K562 (cell line): ENCODE results near the gene NMT2. TPM values are rescaled to one million over a fixed set of nuclear protein-coding genes. Genes with fewer than 3 reads are reported as not detected.

Experiments used
- ATAC-seq: fragments of 200-7000 bp; cut with Tn5 transposase; 3 replicates; pipeline ENCODE4 v1.9.1; 2020; ENCODE audit warnings: moderate library complexity
- BruUV-seq: library from RNA; stranded (reverse); fragments of 400-500 nt; replicated peaks from 2 replicates; lab custom pipeline; 2021; lab: Mats Ljungman, UMichigan
- CTCF ChIA-PET: fragments of 300-600 bp; formaldehyde crosslinking; extraction: SDS; loops from one replicate; lab custom pipeline; 2021; ENCODE audit warnings: low intra/inter-chr PET ratio; lab: Yijun Ruan, JAX
- POLR2A ChIA-PET: fragments of 300-600, 350-650 bp; sonication (Branson Sonifier 250); formaldehyde crosslinking; extraction: SDS; loops from one replicate; lab custom pipeline; 2021; ENCODE audit warnings: antibody characterized with exemption, inconsistent platforms; lab: Yijun Ruan, JAX
- DNase-seq, 4 experiments: peaks; one replicate each; pipeline versions ENCODE4 v3.0.0 to v3.0.0-alpha.2; 2011 to 2018; ENCODE audit warnings: low spot score in 3 of 4, mixed read lengths in 3 of 4; ENCODE audit errors: extremely low read depth in 1 of 4
- FAIRE-seq: peaks from 2 replicates; lab custom pipeline; 2011; peaks lifted over from hg19 to GRCh38; lab: Jason Lieb, UNC
- H2AFZ ChIP-seq: 2 replicates; pipeline ENCODE4 v1.6.0; 2011; ENCODE audit warnings: low read depth, low read length, control low read depth, inconsistent platforms
- H3K27ac ChIP-seq: fragments of 200-600 bp; 3 replicates; pipeline ENCODE4 v1.8.0; 2011; ENCODE audit warnings: low read depth, mild to moderate bottlenecking, control low read depth, inconsistent platforms, low read length, moderate library complexity, mixed read lengths; ENCODE audit errors: extremely low read depth
- H3K27me3 ChIP-seq, 2 experiments: fragments of 300-600 bp in 1 of 2; 2 replicates in 1 of 2; 3 replicates in 1 of 2; pipeline versions ENCODE4 v1.6.0 to v1.8.0; 2011; ENCODE audit warnings: inconsistent platforms in 2 of 2, low read length in 2 of 2, mild to moderate bottlenecking in 1 of 2, mixed read lengths in 1 of 2, moderate library complexity in 1 of 2; ENCODE audit not compliant: control insufficient read depth in 2 of 2, insufficient read depth in 2 of 2
- H3K36me3 ChIP-seq: fragments of 300-600 bp; 3 replicates; pipeline ENCODE4 v1.8.0; 2011; ENCODE audit warnings: mild to moderate bottlenecking, low read length, inconsistent platforms; ENCODE audit not compliant: control insufficient read depth, insufficient read depth
- H3K4me1 ChIP-seq, 2 experiments: fragments of 200-600 bp in 1 of 2; replicated peaks in 1 of 2; 2 replicates in 1 of 2; 3 replicates in 1 of 2; pipeline versions ENCODE4 v1.5.1 to v1.8.0; 2011; ENCODE audit warnings: inconsistent platforms in 2 of 2, low read length in 2 of 2, mild to moderate bottlenecking in 1 of 2, mixed read lengths in 1 of 2, moderate library complexity in 1 of 2; ENCODE audit not compliant: control insufficient read depth in 2 of 2, insufficient read depth in 2 of 2
- H3K4me2 ChIP-seq: 2 replicates; pipeline ENCODE4 v1.6.1; 2011; ENCODE audit warnings: low read length, control low read depth, inconsistent platforms, mixed read lengths; ENCODE audit not compliant: insufficient read depth
- H3K4me3 ChIP-seq: fragments of 200-600 bp; sonication (generic), shearing (Covaris generic); 2 replicates; pipeline ENCODE4 v1.5.1; 2016; ENCODE audit warnings: control low read depth, inconsistent platforms
- H3K79me2 ChIP-seq: fragments of 200-600 bp; 3 replicates; pipeline ENCODE4 v1.8.0; 2011; ENCODE audit warnings: low read length, inconsistent platforms; ENCODE audit not compliant: control insufficient read depth, insufficient read depth
- H3K9ac ChIP-seq, 2 experiments: 2 replicates each; pipeline versions ENCODE4 v1.6.0 to v1.6.1; 2011; ENCODE audit warnings: low read depth in 2 of 2, low read length in 2 of 2, control low read depth in 1 of 2, inconsistent platforms in 1 of 2, mild to moderate bottlenecking in 1 of 2, mixed read lengths in 1 of 2; ENCODE audit not compliant: insufficient read depth in 1 of 2
- H3K9me1 ChIP-seq: one replicate; pipeline ENCODE4 v1.6.0; 2011; ENCODE audit warnings: inconsistent platforms, mild to moderate bottlenecking, low read length, moderate library complexity; ENCODE audit not compliant: control insufficient read depth, insufficient read depth
- H3K9me3 ChIP-seq: replicated peaks from 2 replicates; pipeline ENCODE4 v1.5.1; 2011; ENCODE audit warnings: low read depth, low read length, inconsistent platforms; ENCODE audit not compliant: control insufficient read depth, insufficient read depth
- H4K20me1 ChIP-seq: replicated peaks from 2 replicates; pipeline ENCODE4 v1.6.1; 2011; ENCODE audit warnings: low read length, inconsistent platforms, mixed read lengths; ENCODE audit not compliant: control insufficient read depth, insufficient read depth
- BCLAF1 ChIP-seq, 2 experiments: fragments of 450-650 bp in 1 of 2; IDR thresholded peaks; 2 replicates each; pipeline ENCODE4 v1.6.1; 2011 to 2017; ENCODE audit warnings: low read depth in 2 of 2, antibody characterized with exemption in 1 of 2, borderline replicate concordance in 1 of 2, low read length in 1 of 2, mild to moderate bottlenecking in 1 of 2, mixed read lengths in 1 of 2; ENCODE audit not compliant: control insufficient read depth in 1 of 2
- ELK3 ChIP-seq: fragments of 450-650 bp; formaldehyde crosslinking; IDR thresholded peaks from 2 replicates; pipeline ENCODE4 v1.4.0; 2020; ENCODE audit warnings: mild to moderate bottlenecking
- FOXA3 ChIP-seq, 2 experiments: fragments of 450-650 bp in 1 of 2; sonication (generic) in 1 of 2; formaldehyde crosslinking; IDR thresholded peaks in 1 of 2; conservative IDR thresholded peaks in 1 of 2; 2 replicates each; pipeline versions ENCODE4 v1.4.0 to v1.8.0; 2020 to 2022; ENCODE audit warnings: mild to moderate bottlenecking in 2 of 2, missing genetic modification reagents in 1 of 2
- HNRNPUL1 ChIP-seq: fragments of 200-400 bp; formaldehyde crosslinking; IDR thresholded peaks from 2 replicates; pipeline ENCODE4 v1.6.1; 2017; ENCODE audit warnings: low read length
- MXD1 ChIP-seq: fragments of 250-450 bp; sonication (Bioruptor Pico); IDR thresholded peaks from 2 replicates; pipeline ENCODE4 v1.8.0; 2021; ENCODE audit warnings: borderline replicate concordance, mild to moderate bottlenecking, moderate library complexity; ENCODE audit not compliant: poor library complexity, severe bottlenecking
- NKRF ChIP-seq: fragments of 450-650 bp; IDR thresholded peaks from 2 replicates; pipeline ENCODE4 v1.6.1; 2016; ENCODE audit warnings: borderline replicate concordance
- POLR3G ChIP-seq: IDR thresholded peaks from 2 replicates; pipeline ENCODE4 v1.6.1; 2011; ENCODE audit not compliant: insufficient read length, insufficient replicate concordance; ENCODE audit errors: extremely low read depth
- RBM22 ChIP-seq: fragments of 200-400 bp; formaldehyde crosslinking; IDR thresholded peaks from 2 replicates; pipeline ENCODE4 v1.6.1; 2018; ENCODE audit warnings: low read length, low read depth; ENCODE audit not compliant: poor library complexity, severe bottlenecking
- TBL1XR1 ChIP-seq, 2 experiments: IDR thresholded peaks; 2 replicates each; pipeline ENCODE4 v1.6.1; 2012; ENCODE audit warnings: improper control_type of control experiment in 2 of 2, low read length in 2 of 2, mild to moderate bottlenecking in 1 of 2
- ZBTB5 ChIP-seq: fragments of 450-650 bp; IDR thresholded peaks from 2 replicates; pipeline ENCODE4 v1.6.1; 2017; ENCODE audit warnings: antibody characterized with exemption
- ZFP30 ChIP-seq: fragments of 250-450 bp; sonication (Bioruptor Pico); IDR thresholded peaks from 2 replicates; pipeline ENCODE4 v1.8.0; 2022; ENCODE audit warnings: moderate library complexity, mild to moderate bottlenecking, inconsistent platforms, borderline replicate concordance
- WGBS: fragments of 100-300 bp; shearing (Covaris generic); methylation state at CpG from one replicate; pipeline ENCODE4 v1.1.6; 2016; ENCODE audit warnings: low coverage, mixed read lengths; ENCODE audit not compliant: insufficient coverage; ENCODE audit errors: missing lambda C conversion rate; 5-methylcytosine and 5-hydroxymethylcytosine counted together
- in situ Hi-C: fragments of 300-500 bp; cut with MboI; formaldehyde crosslinking; loops from 4 replicates; pipeline ENCODE4 v1.15.0; 2018; ENCODE audit warnings: inconsistent platforms, mixed read lengths
- intact Hi-C: fragments of 100-400 bp; cut with micrococcal nuclease; formaldehyde crosslinking; loops from 2 replicates; pipeline ENCODE4 v1.14.2; 2022
- polyA plus RNA-seq, 8 experiments: library from polyadenylated mRNA; depleted of rRNA in 4 of 8; stranded (reverse) in 5 of 8; unstranded in 3 of 8; fragments of >200 nt; fragmentation: Nextera tagmentation in 2 of 8; fragmentation: Illumina TruSeq in 1 of 8; extraction: Ambion mirVana in 2 of 8; extraction: Trizol in 1 of 8; gene quantifications; 2 replicates each; pipeline versions ENCODE4 v1.2.1 to v1.2.3, GENCODE V29; 2011 to 2014; ENCODE audit warnings: inconsistent platforms in 1 of 8, missing spikeins in 1 of 8
- total RNA-seq, 7 experiments: library from RNA; depleted of rRNA in 6 of 7; stranded (reverse); fragments of >200 nt in 6 of 7; fragmentation: Illumina TruSeq in 2 of 7; extraction: Trizol in 2 of 7; gene quantifications; 2 replicates each; pipeline versions ENCODE4 v1.2.1 to v1.2.3, GENCODE V29; 2011 to 2021; ENCODE audit warnings: low replicate concordance in 1 of 7

Gene NMT2
- total and polyA plus RNA-seq, 9 of the 15 experiments (the other 6 are each of a cell fraction or from before 2014, with no cell fraction given), result 5.2 to 15.9 (median 10.8) TPM

- 5% methylated on average over 5 of the region's 5 CpGs for WGBS
- H3K36me3 ChIP-seq, result no peaks in the 10 kb centered on the region
- H3K9ac ChIP-seq, result no peak overlapping the region
- in situ Hi-C loops (no loop called here), intact Hi-C loops (no loop called here)
- 0 out of 2 replicates have a peak, but pooled peaks cover 1% of the 10 kb centered on the region for H3K9me3 ChIP-seq
- ChIA-PET CTCF (no interaction called here), POLR2A (interaction anchor here (0.6 kb wide), 1 partner anchor 9 kb away, joined by 3 read pairs; no protein-coding TSS in a partner anchor)
- H2AFZ ChIP-seq, result no peak overlapping the region
- DNase-seq, result no peak
- no peaks in the 10 kb centered on the region for H3K9me1 ChIP-seq
- peaks cover 8 to 20% of the 10 kb centered on the region in 2 experiments; a peak in 2 of 5 replicates for H3K27me3 ChIP-seq
- no peak overlapping the region for H3K27ac ChIP-seq
- ATAC-seq, result no peak
- TF ChIP-seq HNRNPUL1 (no peak), ELK3 (no peak), POLR3G (no peak), ZFP30 (no peak), FOXA3 (CRISPR knock-in tag; conservative IDR thresholded peaks at IDR 0.05 in 1 of 2, IDR thresholded peaks at IDR 0.05 in 1 of 2) (no peak), BCLAF1 (IDR thresholded peaks at IDR 0.05; ENCODE audit: borderline replicate concordance in 1 of 2, control insufficient read depth in 1 of 2, low read depth in 2 of 2, low read length in 1 of 2) (no peak), ZBTB5 (no peak), TBL1XR1 (IDR thresholded peaks at IDR 0.05; ENCODE audit: low read length in 2 of 2) (no peak), MXD1 (CRISPR knock-in tag) (no peak), NKRF (no peak), RBM22 (no peak)
- H3K4me2 ChIP-seq, result no peak overlapping the region
- peaks cover 0 to 9% of the 10 kb centered on the region in 2 experiments; a peak in 3 of 5 replicates for H3K4me1 ChIP-seq
- no TSS peak for BruUV-seq
- no peaks in the 10 kb centered on the region for H4K20me1 ChIP-seq
- FAIRE-seq, result no peak
- no peak overlapping the region for H3K4me3 ChIP-seq
- no peaks in the 10 kb centered on the region for H3K79me2 ChIP-seq
Observed at GRCh38 chr10:15091418-15091817, 77.1 kb downstream of the NMT2 start.
